Fibroblast of the conjunctiva (primary cell): ENCODE data around the gene ZCCHC7.
"Not testable (repeated sequence)": the region's sequence is repeated elsewhere in the genome, so short reads cannot be mapped to it uniquely, and the experiment has no call there.

Experiments
- DNase-seq: peaks from one replicate; pipeline ENCODE4 v3.0.0-alpha.2; 2010; ENCODE audit warnings: low read depth

ZCCHC7 gene

DNA sequence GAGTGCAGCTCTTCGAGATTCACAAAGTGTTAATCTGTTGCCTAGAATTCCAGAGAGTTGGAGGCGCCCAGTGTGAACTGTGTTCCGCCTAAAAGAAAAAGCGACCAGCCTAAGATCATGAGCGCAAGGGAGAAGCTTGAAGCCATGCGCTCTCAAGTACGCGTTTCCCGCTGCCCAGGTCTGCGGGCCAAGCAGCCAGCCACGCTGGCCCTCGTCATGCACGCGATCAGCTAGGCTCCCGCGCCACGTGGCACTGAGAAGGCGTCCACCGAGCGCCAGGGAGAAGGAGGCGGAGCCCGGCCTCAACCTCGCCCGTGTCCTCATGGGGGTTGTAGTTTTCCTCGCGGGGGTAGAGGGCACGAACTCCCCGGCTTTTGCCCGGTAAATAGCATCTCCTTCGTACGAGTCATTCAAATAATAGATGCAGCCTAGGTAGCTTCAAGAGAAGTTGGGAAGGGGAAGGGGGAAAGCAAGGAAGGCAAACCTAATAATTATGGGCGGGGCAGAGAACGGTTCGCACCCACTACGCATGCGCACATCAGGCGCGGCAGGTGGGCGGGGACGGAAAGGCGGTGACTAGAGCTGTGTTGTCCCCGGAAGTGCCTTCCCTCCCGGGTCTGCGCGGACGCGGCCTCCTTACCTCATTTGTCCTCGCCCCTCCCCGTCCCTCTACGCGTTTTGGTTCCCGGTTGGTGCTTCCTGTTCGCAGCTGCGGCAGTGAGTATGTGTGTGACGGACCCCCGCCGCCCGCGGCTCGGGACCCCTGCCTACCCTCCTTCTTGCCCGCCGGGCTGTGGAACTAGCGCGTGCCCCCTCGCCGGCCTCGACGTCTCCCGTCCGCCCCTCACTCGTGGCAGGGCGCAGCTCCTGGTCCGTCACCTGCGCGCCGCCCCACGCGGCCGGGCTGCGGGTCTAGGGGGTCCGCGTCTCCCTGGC lies at the start of gene ZCCHC7:
Gene ZCCHC7 (plus strand): TSS at position 668 of the 936 bp plus-strand sequence.
- peak; percentile 92 for DNase-seq

DNA sequence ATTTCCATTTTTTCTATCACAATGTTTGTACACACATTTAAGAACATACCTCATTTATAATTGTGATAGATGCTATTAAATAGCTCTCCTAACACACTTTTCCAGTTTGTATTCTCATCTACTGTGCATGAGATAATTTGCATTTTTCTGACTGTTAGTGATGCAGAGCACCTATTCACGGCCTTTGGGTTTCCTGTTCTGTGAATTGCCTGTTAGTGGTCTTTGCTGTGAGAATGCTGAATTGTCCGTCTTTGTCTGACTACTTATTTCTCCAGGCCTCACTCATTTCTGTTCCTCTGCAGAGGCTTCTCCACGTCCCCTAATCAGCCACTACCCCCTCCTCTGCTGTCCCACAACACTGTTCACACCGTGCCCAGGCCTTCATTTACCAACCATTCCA lies 45.6 kb upstream of the ZCCHC7 start:
- DNase-seq: not testable (repeated sequence)

DNA sequence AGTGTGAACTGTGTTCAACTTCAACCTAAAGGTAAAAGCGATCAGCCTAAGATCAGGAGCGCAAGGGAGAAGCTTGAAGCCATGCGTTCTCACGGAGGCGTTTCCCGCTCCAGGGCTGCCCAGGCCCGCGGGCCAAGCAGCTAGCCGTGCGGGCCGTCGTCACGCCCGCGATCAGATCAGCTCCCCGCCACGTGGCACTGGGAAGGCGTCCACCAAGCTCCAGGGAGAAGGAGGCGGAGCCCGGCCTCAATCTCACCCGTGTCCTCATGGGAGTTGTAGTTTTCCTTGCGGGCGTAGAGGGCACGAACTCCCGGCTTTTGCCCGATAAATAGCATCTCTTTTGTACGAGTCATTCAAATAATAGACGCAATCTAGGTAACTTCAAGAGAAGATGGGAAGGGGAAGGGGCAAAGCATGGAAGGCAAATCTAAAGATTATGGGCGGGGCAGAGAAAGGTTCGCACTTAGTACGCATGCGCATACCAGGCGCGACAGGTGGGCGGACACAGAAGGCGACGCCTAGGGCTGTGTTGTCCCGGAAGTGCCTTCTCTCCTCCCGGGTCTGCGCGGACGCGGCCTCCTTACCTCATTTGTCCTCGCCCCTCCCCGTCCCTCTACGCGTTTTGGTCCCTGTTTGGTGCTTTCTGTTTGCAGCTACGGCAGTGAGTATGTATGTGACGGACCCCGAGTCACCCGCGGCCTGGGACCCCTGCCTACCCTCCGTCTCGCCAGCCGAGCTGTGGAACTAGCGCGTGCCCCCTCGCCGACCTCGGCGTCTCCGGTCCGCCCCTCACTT lies 40.8 kb upstream of the ZCCHC7 start:
- peak; percentile 91 for DNase-seq

DNA sequence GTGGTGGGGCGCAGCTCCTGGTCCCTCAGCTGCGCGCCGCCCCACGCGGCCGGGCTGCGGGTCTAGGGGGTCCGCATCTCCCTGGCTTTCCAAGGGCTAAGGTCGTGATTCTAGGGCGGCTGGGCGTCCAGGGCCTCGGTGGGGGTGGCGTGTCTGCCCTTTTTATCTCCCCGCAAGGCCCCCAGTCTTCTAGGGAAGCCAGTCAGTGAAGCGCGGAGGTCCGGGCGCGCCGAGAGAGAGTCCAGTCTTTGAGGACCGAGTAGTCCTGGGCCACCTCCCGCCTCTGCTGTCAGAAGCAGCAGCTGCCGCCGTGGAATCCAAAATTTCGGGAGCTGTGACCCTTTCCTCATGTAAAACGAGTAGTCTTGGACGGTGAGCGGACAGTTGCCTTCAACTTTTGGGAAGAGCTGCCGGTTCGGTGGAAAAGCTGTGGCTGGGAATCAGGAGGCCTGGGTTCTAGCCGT lies 40.2 kb upstream of the ZCCHC7 start:
- DNase-seq: not testable (repeated sequence)

DNA sequence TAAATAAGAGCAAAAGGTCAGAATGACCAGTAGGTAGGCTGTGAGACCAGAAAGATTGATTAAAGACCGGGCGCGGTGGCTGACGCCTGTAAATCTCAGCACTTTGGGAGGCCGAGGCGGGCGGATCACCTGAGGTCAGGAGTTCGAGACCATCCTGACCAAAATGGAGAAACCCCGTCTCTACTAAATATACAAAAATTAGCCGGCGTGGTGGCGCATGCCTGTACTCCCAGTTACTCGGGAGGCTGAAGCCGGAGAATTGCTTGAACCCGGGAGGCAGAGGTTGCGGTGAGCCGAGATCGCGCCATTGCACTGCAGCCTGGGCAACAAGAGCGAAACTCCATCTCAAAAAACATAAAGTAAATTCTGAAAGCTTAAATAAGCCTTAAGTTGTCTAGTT lies 38.9 kb upstream of the ZCCHC7 start:
- DNase-seq: not testable (repeated sequence)

DNA sequence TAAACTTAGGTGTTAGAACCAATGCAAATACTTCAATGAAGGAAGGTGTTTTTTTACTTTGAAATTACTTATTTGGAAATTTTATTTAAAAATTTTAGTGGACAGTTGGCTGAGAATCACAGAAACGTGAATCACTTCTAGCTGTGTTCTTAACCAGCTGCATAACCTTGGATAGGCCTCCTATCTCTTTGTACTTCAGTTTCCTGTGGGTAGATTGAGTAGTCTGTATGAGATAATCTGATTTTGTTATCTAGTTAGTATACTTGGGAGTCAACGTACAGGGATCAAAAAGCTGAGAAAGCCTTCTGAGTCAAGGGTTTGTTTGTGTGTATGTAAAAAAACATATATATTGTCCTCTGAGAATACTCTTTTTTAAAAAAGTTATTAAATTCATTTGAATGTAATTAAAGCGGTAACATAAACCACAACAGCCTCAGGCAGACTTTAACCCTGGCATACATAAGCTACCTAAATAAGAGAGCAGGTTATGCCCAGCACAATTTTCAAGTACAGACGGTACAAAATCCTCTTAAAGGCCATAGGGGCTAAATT lies 38.1 kb upstream of the ZCCHC7 start:
- no peak for DNase-seq

DNA sequence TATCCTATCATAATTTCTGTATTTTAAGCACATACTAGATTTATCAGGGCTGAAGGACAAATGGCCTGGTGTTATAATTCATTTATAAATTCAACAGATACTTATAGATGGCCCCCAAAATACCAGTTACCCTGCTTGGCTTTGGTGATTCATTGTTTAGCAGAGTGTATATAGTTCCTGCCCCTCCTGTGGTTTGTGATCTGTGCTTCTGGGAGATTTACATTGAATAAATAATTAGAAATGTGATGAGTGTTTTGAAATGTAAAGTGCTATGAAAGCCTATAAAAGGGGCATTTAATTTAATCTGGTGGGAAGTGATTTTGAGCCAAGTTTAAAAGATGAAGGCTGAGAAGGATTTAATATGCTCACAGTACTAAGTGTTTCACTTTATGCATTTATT lies 36.7 kb upstream of the ZCCHC7 start:
- no peak for DNase-seq

DNA sequence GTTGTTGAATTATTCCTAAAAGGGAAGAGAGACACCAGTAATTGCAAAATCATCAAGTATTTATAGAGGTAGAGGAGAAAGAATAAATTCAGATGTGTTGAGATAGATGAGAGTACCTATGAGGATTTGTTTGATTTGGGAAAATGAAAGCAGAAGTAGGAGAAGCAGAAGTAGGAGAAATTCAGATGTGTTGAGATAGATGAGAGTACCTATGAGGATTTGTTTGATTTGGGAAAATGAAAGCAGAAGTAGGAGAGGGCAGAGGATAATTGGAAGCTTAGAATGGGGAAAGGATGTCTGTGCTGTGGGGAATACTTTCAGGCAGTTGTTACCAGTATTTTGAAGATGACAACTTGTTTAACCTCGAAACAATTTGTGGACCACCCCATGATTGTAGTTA lies 35.1 kb upstream of the ZCCHC7 start:
- DNase-seq: no peak

DNA sequence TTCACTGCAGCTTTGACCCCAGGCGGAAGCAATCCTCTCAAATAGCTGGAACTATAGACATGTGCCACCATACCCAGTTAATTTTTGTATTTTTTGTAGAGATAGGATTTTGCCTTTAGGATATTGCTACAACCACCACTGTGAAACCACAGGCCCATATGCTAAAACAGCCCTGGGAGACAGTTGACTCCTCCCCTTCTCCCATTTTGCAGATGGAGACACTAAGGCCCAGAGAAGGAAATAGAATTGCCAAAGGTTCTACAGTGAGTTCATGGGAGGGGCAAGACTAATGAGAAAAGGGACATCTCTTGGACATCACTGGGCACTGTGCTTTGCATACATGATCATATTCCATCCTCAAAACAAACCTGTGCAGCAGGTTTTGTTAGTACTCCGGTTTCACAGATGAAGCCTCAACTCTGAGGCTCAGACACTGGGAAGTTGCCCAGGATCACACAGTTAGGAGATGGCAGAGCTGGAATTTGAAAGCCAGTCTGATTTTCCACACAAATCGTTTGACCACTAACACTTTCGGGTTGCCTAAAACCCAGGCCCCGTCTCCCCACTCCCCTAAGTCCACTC lies 27.6 kb upstream of the ZCCHC7 start:
- DNase-seq: not testable (repeated sequence)

DNA sequence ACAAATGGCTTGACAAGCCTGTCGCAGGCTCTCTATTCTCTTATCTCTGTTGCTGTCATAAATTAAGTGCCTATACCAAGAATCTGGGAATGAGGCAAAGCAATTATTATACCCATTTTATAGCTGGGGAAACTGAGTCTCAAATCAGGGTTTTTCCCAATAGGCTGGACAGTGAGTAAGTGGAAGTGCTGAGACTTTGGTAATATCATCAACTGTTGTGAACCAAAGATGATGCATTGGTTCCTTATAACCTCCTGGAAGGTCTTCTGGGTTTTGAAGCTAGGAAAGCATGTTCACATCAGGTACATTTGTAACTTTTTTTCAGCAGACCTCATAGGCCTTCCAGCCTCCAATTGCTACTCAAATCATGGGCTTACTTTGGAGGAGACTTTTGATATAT lies 25.6 kb upstream of the ZCCHC7 start:
- no peak for DNase-seq

DNA sequence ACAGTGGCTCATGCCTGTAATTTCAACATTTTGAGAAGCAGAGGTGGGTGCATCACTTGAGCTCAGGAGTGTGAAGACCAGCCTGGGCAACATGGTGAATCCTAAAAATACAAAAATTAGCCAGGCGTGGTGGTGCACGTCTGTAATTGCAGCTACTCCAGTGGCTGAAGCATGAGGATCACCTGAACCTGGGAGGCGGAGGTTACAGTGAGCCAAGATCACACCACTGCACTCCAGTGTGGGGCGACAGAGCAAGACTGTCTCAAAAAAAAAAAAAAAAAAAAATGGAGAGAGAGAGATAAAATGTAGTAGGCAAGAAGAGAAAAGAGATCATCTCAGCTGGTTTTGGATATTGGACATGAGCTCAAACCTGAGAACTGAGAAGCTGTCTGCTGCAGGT lies 23.7 kb upstream of the ZCCHC7 start:
- DNase-seq: no peak

DNA sequence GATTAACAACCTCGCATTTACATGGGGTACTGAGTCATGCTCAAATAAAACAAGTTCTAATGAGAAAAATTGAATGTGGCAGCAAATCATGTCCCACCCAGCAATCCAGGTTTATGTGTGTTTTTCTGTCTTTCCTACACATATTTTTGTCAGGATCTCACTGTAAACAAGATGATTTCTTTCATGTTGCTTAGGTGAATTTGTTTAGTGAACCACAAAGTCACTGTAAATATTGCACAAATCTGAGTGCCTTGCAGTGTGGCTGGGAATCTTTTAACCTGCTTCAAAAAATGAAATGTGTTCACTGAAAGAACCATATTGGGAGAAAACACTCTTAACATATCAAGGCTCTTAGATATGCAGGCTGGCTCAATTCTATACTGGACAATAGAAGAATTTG lies 23.1 kb upstream of the ZCCHC7 start:
- DNase-seq: no peak

DNA sequence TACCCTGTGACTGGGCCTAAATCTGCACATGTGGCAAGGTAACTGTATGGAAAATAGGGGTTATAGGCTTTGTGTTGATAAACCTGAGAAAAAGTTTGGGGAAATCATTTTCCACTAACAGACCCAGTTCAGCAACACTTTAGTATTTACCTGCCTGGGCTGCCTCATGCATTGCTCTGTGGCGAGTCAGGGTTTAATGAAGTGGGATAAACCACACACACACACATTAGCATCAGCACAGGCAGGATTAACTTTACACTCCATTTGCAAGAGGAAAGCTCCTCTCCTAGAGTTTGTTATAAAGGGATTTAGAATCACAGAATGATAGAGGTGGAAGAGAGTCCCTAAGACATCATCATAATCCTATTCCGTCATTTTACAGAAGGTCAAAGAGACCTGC lies 20.0 kb upstream of the ZCCHC7 start:
- DNase-seq: no peak

DNA sequence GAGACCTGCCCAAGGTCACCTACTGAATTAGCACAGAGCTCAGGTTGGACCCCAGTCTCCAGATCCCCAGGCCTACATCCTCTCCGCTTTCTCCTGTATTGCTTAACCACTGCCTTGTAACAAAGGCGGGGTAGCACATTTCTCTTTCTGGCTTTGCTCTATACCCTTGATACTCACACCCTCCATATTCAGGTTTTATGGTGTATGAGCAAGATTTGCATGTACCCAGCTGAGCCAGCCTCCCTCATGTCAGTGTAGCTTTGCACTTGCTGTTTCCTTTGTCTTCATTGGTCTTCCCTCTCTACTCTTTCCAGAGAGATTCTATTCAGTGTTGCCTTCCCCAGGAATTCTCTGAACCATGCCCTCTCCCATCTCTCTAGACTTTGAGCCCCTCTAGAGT lies 19.6 kb upstream of the ZCCHC7 start:
- DNase-seq: no peak

DNA sequence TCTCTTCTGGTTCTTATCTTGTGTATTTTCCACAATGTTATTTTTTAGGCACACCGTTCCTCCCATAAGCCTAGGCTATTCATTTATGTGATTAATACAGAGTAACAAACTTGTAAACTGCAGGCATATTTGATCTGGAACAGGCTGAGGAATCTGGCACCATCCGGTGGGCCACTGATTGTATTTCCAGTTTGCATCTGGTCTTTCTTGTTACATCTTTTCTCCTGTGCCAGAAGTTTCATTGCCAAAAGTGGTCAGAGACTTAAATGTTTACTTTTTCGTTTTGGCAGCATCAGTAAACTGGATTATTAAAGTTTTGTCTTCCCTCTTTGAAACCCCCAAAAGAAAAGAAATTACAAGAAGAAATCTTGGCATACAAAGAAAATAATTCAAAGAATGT lies 17.9 kb upstream of the ZCCHC7 start:
- no peak for DNase-seq

DNA sequence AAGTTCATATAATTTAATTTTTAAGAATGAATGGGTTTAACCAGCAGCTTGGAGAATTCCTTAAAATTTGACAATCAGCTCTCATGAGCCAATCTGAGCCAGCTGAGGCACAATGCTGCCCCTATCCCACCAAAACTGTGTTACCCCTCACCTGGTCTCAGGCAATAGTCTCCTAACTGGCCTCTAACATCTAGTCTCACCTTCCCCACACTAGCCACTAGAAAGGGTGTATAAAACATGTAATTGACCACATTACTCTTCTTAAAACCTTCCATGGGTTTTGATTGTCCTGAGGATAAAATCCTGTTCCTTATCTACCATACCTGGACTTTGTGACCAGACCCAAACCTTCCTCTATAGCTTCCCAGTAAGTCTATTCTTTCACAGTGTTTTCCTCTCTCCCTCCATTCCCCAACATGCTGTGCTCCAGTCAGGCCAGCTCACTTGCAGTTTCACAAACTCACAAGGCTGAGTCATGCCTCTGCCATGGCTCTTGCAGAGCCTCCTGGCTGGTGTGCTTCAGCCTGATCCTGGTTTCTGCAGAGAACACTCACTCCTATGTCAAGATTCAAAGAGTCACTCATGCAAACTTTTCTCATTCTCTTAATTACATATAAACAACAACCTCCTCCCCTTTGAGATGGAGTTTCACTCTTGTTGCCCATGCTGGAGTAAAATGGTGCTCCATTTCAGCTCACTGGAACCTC lies 16.0 kb upstream of the ZCCHC7 start:
- peak; percentile 62 for DNase-seq

DNA sequence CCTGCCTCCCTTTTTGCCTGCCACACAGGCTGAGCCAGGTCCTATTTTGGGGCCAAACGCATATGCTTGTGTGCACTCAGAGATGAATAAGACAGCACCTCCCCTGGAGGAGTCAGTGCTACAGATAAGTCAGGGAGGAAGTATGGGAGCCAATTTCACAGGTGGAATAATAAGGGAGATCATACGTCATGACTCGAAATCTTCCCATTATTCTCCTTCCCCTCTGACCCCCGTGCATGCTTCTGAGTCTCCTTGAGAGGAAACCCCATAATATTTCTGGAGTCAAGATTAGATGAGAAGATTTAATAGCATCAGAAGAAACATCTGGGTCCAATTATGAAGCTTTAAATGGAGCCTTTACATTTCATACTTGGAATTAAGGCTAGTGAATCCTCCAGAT lies 15.1 kb upstream of the ZCCHC7 start:
- DNase-seq: no peak

DNA sequence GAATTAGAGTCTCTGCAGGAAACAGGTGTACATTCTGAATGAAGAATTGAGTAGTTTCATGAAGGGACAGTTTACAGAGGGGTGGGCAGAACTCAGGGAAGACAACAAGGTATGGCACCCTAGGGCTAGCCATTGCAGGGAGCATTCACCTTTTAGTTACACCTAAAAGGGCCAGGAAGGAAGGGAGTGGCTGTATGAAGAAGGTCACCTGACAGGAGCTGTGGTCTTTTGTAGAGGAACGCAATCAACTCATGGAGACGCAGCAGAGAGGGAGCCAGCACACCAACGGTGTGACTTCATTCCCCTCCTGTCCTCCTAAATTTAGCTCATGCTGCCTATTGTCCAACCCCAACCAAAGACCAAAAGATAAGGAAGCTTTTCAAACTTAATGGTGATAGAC lies 12.7 kb upstream of the ZCCHC7 start:
- no peak for DNase-seq

DNA sequence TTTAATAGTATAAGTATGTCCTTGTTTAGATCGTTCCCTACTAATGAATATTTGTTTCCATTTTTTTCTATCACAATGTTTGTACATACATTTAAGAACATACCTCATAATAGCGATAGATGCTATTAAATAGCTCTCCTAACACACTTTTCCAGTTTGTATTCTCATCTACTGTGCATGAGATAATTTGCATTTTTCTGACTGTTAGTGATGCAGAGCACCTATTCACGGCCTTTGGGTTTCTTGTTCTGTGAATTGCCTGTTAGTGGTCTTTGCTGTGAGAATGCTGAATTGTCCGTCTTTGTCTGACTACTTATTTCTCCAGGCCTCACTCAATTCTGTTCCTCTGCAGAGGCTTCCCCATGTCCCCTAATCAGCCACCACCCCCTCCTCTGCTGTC lies 5.9 kb upstream of the ZCCHC7 start:
- DNase-seq: not testable (repeated sequence)

DNA sequence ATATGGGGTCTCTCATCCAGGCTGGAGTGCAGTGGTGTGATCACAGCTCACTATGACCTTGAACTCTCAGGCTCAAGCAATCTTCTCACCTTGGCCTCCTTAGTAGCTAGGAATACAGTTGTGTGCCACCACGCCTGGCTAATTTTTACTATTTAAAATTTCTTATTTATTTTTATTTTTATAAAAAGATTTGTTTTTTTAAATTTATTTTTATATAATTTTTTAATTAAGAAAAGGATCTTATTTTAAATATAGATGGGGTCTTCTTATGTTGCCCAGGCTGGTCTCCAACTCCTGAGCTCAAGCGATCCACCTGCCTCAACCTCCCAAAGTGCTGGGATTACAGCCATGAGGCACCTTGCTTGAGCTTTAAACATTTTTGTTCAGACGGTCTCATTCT lies 2.4 kb upstream of the ZCCHC7 start:
- DNase-seq: no peak

DNA sequence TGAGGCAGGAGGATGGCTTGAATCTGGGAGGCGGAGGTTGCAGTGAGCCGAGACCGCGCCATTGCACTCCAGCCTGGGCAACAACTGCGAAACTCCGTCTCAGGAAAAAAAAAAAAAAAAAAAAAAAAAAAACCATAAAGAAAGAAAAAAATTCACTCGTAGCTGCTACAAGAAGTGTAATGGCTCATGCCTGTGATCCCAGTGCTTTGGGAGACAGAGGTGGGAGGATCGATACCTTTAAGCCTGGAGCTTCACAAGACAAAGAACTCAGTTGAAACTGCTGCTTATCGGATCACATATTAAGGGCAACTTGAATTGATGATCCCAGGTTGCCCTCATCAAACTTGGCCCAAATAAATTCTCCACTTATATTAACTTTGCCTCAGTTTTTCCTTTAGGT lies 1.0 kb upstream of the ZCCHC7 start:
- DNase-seq: no peak

DNA sequence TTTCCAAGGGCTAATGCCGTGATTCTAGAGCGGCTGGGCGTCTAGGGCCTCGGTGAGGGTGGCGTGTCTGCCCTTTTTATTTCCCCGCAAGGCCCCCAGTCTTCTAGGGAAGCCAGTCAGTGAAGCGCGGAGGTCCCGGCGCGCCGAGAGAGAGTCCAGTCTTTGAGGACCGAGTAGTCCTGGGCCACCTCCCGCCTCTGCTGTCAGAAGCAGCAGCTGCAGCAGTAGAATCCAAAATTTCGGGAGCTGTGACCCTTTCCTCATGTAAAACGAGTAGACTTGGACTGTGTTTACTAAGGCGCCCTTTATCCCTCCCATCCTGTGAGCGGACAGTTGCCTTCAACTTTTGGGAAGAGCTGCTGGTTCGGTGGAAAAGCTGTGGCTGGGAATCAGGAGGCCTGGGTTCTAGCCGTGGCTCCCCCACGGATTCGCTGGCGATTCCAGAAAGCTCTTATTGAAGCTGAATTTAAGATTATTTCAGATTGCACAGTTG lies 515 bp downstream of the ZCCHC7 start:
- not testable (repeated sequence) for DNase-seq
